ENCODE data around the gene SIK1.
"Not testable (repeated sequence)": the region's sequence is repeated elsewhere in the genome, so short reads cannot be mapped to it uniquely, and the experiment has no call there.

- not testable (repeated sequence) for TF ChIP-seq ZNF776 (tag by site-specific recombination; IDR thresholded peaks at IDR 0.05; ENCODE audit: borderline replicate concordance); CTCF (tag by site-specific recombination; IDR thresholded peaks at IDR 0.05); ZNF24 (tag by site-specific recombination; IDR thresholded peaks at IDR 0.05); ZBTB7A (tag by site-specific recombination; IDR thresholded peaks at IDR 0.05; ENCODE audit: low read depth); ZNF37A (tag by site-specific recombination; IDR thresholded peaks at IDR 0.05); ZBTB21 (tag by site-specific recombination; IDR thresholded peaks at IDR 0.05); ZNF510 (tag by site-specific recombination; IDR thresholded peaks at IDR 0.05; ENCODE audit: insufficient replicate concordance); SCRT2 (tag by site-specific recombination; IDR thresholded peaks at IDR 0.05); ZEB2 (tag by site-specific recombination; IDR thresholded peaks at IDR 0.05); ZNF138 (tag by site-specific recombination; IDR thresholded peaks at IDR 0.05; ENCODE audit: borderline replicate concordance); ATF2 (tag by site-specific recombination; IDR thresholded peaks at IDR 0.05; ENCODE audit: low read depth); ZNF146 (tag by site-specific recombination; IDR thresholded peaks at IDR 0.05); ZNF558 (tag by site-specific recombination; IDR thresholded peaks at IDR 0.05); ZNF302 (tag by site-specific recombination; IDR thresholded peaks at IDR 0.05; ENCODE audit: low read depth)
Observed at GRCh38 chr21:43399136-43399535, 27.8 kb downstream of the SIK1 start.

Data from HEK293 (cell line).